Vagina (tissue), 2 donors: Measurements from ENCODE around the gene BLOC1S4.

Source experiments
- CTCF ChIP-seq, 3 experiments: fragments of 450-650 bp in 2 of 3; fragments of 200-600 bp in 1 of 3; sonication (generic) in 1 of 3; IDR thresholded peaks; one replicate each; pipeline ENCODE4 v1.5.1; 2017 to 2019; ENCODE audit warnings: antibody characterized with exemption in 3 of 3, mild to moderate bottlenecking in 2 of 3, moderate library complexity in 2 of 3
- POLR2A ChIP-seq, 2 donors: fragments of 450-650 bp; IDR thresholded peaks; one replicate each; pipeline ENCODE4 v1.6.1; 2017; ENCODE audit warnings: antibody characterized with exemption in 2 of 2, mild to moderate bottlenecking in 2 of 2, moderate library complexity in 2 of 2
- POLR2AphosphoS5 ChIP-seq, 2 donors: sonication (generic); formaldehyde crosslinking; IDR thresholded peaks; one replicate each; pipeline ENCODE4 v1.9.0; 2017; ENCODE audit warnings: antibody characterized with exemption in 2 of 2, mild to moderate bottlenecking in 2 of 2, low read depth in 1 of 2; ENCODE audit not compliant: insufficient read depth in 1 of 2

DNA sequence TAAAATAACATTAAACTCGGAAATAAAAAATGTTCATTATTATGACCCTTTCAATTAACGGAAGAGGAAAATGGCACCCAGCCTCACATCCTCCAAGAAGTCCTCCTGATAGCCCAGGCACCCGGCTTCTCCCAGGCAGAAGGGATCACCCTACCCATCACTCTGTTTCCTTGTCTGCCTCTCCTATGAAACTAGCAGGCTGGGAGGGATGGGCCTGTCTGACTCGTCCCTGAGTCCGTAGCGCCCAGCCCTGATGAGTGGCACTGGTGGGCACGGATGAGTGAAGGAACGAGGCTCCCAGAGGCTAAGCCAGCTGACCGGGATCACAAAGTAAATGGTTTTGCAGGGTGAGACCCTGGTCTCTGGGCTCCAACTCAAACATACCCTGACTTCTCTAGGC lies 37.9 kb downstream of the BLOC1S4 start:
- TF ChIP-seq CTCF (IDR thresholded peaks at IDR 0.05) (no peak), POLR2A (IDR thresholded peaks at IDR 0.05) (no peak), POLR2AphosphoS5 (IDR thresholded peaks at IDR 0.05; ENCODE audit: insufficient read depth in 1 of 2, low read depth in 1 of 2) (no peak)
